Fibroblast of peridontal ligament (primary cell): ENCODE measurements around the gene UBE4B.
"Not testable (repeated sequence)": the region's sequence is repeated elsewhere in the genome, so short reads cannot be mapped to it uniquely, and the experiment has no call there.

ENCODE experiments used
- DNase-seq: peaks from one replicate; pipeline ENCODE4 v3.0.0-alpha.2; 2010; ENCODE audit errors: extremely low read depth

UBE4B gene

DNA sequence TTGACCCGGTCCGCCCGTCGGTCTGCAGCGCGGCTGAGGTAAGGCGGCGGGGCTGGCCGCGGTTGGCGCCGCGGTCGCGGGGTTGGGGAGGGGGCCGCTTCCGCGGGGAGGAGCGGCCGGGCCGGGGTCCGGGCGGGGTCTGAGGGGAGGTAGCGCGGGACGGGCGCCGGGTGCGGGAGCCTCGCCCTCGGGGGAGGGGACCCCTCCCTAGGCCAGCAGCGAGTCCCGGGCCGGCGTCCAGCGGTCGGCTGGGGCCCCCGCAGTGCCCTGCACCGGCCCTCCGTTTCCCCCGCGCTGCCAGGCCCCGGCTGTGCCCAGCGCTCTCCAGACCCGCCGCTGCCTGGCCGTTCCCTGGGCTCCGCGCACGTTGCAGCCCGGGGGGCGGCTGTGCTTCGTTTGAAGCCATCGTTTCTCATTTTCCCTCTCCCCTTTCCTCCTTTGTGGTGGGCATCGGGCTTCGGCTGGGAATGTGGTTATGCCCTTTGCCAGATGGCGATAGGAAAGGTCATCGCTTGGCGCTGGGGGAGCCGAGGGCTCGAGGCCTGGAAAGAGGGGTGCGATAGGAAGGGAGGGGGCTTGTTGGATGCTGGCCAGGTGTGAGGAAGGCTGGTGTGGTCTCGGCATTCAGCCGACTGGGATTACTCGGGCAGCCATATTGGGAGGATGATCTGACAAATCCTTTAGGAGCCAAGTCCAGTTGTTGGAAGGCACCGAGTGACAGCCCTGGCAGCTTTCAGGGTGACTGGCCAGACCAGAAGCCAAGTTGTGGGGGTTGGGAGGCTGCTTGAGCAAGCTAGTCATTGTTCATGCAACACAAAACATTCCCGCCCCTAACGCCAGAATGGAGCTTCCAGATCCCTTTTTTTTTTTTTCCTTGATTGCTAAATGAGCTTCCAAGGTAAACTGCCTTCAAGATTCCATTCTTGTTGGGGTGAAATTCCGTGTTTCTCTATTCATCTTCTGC is 178.4 kb downstream of the UBE4B start:
- DNase-seq = peak; percentile 94

DNA sequence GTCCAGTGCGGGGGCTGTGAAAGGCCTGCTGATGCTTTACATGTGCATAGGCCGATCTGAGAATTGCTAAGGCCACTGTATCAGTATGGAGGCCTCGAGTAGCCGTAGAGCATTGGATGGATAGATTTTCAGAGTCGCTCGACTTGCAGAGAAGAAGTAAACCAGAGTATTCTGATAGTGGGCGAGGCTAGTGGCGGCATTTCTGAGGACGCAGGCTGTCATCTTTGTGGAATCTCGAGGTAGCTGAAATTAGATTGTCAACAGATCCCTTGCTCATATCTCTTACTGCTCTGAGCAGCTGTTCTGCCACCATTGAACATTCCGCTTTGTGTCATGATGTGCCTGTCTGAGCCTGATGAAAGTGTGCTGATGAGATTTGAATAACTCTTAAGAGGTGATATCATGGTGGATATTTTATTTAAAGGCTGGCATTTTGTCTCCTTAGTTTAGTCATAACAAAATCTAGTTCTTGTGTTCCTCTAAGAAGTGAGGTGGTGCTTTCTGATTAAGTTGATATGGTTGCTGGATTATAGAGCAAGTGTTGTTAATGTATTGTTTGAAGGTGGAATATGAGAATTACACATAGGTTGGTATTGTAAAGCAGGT is 179.2 kb downstream of the UBE4B start:
- DNase-seq = no peak

DNA sequence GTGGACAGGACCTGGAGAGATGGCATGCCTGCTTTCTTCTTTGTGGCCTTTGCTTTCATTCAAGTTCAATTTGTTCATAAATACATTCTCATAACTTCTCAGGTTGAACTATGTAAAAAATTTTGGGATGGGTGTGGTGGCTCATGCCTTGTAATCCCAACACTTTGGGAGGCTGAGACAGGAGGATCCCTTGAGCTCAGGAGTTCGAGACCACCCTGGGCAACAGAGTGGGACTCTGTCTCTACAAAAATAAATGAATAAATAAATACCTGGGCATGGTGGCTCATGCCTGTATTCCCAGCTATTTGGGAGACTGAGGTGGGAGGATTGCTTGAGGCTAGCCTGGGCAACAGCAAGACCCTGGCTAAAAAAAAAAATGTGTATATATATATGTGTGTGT is 179.7 kb downstream of the UBE4B start:
- no peak for DNase-seq

DNA sequence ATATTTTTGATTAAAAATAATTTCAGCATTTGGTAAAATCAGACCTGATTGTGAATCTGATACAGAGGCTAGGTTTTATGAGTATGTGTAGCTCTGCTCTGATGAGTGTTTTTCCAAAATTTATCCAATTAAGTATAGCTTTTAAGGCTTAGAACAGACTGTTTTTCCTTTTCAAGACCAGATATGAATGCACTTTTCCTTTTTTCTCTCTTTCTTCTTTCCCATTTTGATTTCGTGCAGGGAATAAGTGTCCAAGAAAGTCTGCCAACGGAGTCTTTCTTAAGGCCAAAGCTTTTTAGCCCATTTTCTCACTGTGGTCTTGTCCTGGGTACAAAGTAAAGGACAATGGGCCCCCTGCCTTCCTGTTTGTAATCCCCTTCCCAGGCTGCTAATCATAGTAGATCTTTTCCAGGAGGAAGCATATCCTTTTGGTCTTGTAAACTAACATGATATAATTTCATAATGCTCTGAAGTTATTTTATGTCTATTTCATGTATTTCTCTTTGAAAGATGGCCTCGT is 180.5 kb downstream of the UBE4B start:
- no peak for DNase-seq

DNA sequence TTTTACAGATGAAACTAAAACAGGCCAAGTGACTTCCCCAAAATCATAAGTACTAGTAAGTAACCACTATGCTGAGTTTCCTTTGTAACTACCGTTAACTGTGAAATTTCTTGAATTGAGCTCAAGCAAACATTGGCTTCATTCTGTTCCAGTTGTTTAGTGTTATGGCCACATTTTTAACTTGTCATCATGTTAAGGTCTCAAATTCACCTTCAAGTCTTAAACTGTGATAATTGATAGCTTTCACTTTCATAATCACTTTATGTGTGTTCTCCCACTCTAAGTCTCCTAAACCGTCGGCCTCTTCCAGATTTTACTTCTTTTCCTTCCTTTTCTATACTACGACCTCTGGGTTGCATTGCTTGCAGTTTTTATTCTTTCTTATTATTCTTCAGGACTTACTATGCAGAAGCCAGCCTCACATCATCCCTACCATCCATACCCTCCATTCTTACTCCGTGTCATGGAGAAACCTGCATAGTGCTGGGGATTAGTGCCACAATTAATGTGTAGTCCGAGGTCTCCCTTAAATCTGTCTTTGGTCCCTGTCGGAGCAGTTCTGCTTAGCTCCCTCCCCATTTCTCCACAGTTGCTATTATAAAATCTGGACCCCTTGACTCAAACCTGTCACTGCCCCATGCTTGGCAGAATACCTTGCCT is 183.5 kb downstream of the UBE4B start:
- DNase-seq = peak; percentile 34

DNA sequence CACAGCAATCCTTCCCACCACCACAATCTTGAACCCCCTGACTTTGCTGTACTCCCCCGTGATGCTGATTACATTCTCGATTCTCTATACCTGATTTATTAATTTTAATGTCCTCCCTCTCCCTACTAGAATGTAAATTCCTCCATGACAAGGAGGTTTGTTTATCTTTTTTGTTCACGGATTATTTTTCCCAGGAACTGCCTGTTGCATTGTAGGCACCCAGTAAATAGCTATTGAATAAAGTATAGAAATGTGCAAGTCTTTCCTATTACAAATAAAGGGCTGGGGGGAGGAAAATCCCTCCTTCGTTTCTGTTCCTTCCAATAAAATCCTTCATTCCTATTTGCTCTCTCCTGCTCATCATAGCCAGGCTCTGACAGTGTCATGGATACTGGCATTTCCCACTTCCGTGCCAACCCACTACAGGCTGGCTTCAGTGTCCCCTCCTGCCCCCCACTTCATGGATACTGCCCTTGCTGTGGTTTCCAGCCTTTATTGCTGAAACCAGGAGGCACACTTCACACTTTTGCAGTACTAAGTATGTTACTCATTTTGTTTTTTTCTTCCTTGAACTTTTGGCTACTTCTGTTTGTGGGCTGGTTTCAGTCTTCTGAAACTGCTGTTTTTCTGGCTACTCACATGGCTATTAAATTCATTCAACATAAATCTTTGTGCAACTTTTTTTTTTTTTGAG is 185.1 kb downstream of the UBE4B start:
- peak; percentile 53 for DNase-seq

DNA sequence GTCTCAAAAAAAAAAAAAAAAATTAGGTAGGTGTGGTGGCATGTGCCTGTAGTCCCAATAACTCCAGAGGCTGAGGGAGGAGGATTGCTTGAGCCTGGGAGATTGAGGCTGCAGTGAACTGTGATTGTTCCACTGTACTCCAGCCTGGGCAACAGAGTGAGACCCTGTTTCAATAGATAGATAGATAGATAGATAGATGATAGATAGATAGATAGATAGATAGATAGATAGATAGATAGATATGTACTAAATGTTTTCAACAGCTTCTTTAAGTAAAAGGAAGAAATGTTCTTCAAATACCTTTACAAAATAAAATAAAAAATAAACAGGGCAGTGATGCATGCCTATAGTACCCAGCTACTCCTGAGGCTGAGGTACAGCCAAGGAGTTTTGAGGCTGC is 187.4 kb downstream of the UBE4B start:
- DNase-seq = no peak

DNA sequence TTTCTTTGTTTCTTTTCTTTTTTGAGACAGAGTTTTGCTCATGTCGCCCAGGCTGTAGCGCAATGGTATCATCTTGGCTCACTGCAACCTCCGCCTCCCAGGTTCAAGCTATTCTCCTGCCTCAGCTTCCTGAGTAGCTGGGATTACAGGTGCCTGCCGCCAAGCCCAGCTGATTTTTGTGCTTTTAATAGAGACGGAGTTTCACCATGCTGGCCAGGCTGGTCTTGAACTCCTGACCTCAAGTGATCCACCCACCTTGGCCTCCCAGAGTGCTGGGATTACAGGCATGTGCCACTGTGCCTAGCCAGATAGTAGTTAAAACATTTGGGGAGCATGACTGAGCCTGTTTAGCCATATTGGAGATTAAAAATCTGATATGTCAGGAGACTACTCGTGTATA is 187.9 kb downstream of the UBE4B start:
- DNase-seq = not testable (repeated sequence)

DNA sequence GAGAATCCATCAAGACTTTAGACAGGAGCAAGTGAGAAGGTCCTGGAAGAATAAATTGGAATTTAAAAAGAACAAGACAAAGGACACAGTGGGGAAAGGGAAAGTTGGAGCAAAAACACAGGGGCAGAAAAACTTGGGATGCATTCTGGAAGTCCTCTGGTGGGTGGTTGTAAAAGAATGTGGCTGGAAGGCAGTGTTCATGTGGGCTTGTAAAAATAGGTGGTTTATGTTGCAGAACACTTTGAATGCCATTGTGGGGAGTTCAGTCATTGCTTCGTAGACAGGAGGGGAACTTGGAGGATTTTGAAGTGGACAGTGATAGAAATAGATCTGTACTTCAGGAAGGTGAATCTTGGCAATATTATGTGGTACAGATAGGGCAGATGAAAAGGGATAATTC is 192.8 kb downstream of the UBE4B start:
- DNase-seq = no peak

DNA sequence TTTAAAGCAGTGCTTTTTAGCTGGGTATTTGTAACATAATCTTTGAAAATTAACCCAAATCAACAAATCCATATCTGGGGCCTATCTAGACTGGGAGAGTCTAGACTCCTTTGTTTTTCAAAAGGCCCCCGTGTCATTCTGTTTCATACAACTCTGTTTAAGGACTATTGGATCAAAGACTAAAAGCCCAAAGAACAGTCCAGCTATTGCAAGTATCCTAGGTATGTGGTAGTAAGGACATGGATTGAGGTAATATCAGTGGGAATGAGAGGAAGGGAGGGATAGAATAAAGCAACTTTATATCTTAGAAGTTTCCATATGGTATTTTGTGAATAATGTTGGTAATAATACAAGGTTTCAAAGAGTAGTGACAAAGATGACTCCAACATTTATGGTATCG is 195.8 kb downstream of the UBE4B start:
- DNase-seq = no peak

DNA sequence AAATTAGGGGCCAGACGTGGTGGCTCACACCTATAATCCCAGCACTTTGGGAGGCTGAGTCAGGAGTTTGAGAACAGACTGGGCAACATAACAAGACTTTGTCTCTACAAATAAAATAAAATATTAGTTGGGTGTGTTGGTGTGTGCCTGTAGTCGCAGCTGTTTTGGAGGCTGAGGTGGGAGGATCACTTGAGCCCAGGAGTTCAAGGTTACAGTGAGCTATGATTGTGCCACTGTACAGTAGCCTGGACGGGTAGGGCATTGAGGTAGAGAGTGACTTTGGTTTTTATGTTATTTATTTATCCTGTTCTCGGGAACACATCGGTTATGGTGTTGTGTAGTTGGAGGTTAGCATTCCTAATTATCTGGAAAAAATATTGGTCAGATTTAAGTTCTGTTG is 197.1 kb downstream of the UBE4B start:
- DNase-seq = no peak
